Embryonic facial prominence (tissue), 1 donor: ENCODE measurements around the gene ZNF768.
"Not testable (repeated sequence)": the region's sequence is repeated elsewhere in the genome, so short reads cannot be mapped to it uniquely, and the experiment has no call there.

Source experiments
- DNase-seq: peaks from one replicate; pipeline ENCODE4 v3.0.0-alpha.2; 2016; ENCODE audit errors: extremely low spot score

The ZNF768 gene

GRCh38 chr16:30533146-30533522, 6.8 kb upstream of the ZNF768 start:
- no peak for DNase-seq

GRCh38 chr16:30532285-30533145, 6.1 kb upstream of the ZNF768 start:
- no peak for DNase-seq

GRCh38 chr16:30530163-30531037, 4.0 kb upstream of the ZNF768 start:
- DNase-seq, result no peak

- DNase-seq, result no peak
Measured at GRCh38 chr16:30528799-30529457, 2.6 kb upstream of the ZNF768 start.

GRCh38 chr16:30527635-30528178, 1.3 kb upstream of the ZNF768 start:
- DNase-seq, result no peak

- peak; percentile 94 for DNase-seq
Measured at GRCh38 chr16:30526823-30527634, 663 bp upstream of the ZNF768 start.

- no peak for DNase-seq
Measured at GRCh38 chr16:30525844-30526136, 576 bp downstream of the ZNF768 start.

GRCh38 chr16:30524575-30525568, 1.5 kb downstream of the ZNF768 start:
- no peak for DNase-seq

- DNase-seq, result no peak
Measured at GRCh38 chr16:30523768-30524574, 2.4 kb downstream of the ZNF768 start.

GRCh38 chr16:30522702-30523463, 3.5 kb downstream of the ZNF768 start:
- DNase-seq, result not testable (repeated sequence)

- no peak for DNase-seq
Measured at GRCh38 chr16:30521873-30522641, 4.3 kb downstream of the ZNF768 start.

- no peak for DNase-seq
Measured at GRCh38 chr16:30521476-30521872, 4.9 kb downstream of the ZNF768 start.

- DNase-seq, result no peak
Measured at GRCh38 chr16:30519120-30520049, 7.0 kb downstream of the ZNF768 start.

GRCh38 chr16:30518552-30518951, 7.8 kb downstream of the ZNF768 start:
- no peak for DNase-seq

GRCh38 chr16:30515275-30515674, 11.1 kb downstream of the ZNF768 start:
- DNase-seq, result no peak

- no peak for DNase-seq
Measured at GRCh38 chr16:30511509-30511908, 14.9 kb downstream of the ZNF768 start.
